Epithelial cell of prostate (primary cell): ENCODE results near the gene COL11A1.
"Not testable (repeated sequence)": the region's sequence is repeated elsewhere in the genome, so short reads cannot be mapped to it uniquely, and the experiment has no call there.

ENCODE experiments used
- DNase-seq: peaks from one replicate; pipeline ENCODE4 v3.0.0-alpha.2; 2011; ENCODE audit warnings: low read depth, low spot score
- H3K27ac ChIP-seq: fragments of 450-650 bp; 2 replicates; pipeline ENCODE4 v1.5.1; 2017; ENCODE audit warnings: mild to moderate bottlenecking

COL11A1 gene

GRCh38 chr1:103087256-103087655 is 21.1 kb downstream of the COL11A1 start:
- no peak overlapping the region for H3K27ac ChIP-seq
- no peak for DNase-seq

GRCh38 chr1:103084181-103084580 is 24.1 kb downstream of the COL11A1 start:
- H3K27ac ChIP-seq, result no peak overlapping the region
- DNase-seq, result no peak

DNA sequence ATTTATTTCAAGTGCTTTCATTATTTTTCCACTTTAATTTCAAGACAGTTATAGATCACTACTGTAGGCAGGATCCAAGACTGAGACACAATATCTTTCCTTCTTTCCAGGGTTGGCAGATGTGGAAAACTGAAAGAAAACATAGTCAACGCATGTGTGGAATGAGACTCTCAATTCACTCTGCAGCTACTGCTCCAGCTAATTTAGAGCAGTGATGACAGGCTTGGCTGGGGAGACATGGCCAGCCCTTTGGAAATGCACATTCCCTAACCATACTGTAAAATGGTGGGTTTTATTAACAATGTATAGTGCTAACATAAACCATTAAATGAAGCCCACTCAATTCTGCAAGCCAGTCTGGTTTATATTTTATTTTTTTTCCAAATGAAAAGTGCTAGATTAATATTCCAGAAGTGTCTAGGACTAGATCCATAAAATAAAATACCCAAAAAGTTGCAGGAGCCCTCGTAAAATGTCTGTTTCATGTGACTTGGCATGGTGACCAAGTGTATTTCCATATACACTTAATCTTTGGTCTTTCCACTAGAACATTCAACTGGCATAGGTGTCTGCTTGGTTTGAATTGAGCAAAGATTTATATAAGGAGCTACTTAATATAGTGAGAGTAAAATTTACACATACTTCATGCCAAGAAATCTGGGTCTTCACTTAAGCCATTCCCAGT is 32.9 kb downstream of the COL11A1 start:
- H3K27ac ChIP-seq, result no peak overlapping the region
- no peak for DNase-seq

GRCh38 chr1:103074224-103074623 is 34.1 kb downstream of the COL11A1 start:
- no peak overlapping the region for H3K27ac ChIP-seq
- no peak for DNase-seq

- no peak overlapping the region for H3K27ac ChIP-seq
- no peak for DNase-seq
These were observed 39.1 kb downstream of the COL11A1 start for GRCh38 chr1:103069201-103069600.

- no peak overlapping the region for H3K27ac ChIP-seq
- DNase-seq, result no peak
These were observed 44.4 kb downstream of the COL11A1 start for GRCh38 chr1:103063921-103064320.

GRCh38 chr1:103058391-103058790 is 49.9 kb downstream of the COL11A1 start:
- no peak overlapping the region for H3K27ac ChIP-seq
- no peak for DNase-seq

DNA sequence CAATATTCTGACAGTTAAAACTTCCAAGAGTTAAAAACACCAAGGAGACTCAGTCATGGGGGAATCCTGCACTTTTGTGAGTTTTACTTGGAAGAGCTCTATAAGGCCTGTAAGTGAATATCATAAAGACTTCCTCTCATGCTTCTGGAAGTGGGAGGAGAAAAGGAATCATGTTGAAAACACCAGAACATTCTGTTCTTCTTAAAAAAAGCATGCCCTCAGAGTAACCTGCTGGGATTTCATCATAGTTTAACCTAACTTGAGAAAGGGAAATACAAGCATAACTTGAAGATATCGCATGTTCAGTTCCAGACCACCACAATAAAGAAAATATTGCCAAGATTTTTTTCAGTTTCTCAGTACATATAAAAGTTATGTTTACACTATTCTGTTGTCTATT is 51.9 kb downstream of the COL11A1 start:
- no peak for DNase-seq
- H3K27ac ChIP-seq, result no peak overlapping the region

DNA sequence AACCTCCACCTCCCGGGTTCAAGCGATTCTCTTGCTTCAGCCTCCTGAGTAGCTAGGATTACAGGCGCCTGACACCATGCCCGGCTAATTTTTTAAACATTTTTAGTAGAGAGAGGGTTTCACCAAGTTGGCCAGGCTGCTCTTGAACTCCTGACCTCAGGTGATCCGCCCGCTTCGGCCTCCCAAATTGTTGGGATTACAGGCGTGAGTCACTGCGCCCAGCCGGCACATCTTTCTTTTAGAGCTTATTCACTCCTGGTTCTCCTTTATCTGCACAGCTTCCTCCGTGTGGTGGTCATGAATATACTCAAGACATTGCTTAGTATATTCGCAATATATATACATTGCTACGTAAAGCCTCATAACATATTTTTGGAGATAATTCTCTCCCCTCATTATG is 80.2 kb downstream of the COL11A1 start:
- DNase-seq, H3K27ac ChIP-seq: not testable (repeated sequence)

DNA sequence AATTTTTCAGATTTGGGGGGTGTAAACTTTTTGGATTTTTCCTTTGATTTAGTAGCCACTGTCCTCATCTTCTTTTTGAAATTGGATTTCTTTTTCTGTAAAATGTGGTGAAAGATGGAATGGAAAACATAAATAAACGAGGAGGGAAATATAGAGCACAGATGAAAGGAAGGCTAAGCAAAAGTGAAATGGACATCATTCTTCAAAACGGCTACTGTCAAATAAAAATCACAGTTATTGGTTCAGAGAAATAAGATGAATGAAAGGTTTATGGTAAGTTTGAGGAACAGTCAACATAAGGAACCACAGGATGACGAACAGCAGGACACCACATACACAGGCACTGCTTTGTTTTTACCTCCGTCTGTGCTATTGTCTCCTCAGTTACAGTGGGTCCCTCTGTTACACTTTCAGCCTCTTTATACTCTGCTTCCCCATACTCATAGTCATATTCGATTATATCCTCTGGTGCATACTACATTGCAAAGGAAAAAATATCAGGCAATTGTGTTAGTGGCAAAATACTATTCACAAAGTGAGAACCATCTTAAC is 82.4 kb downstream of the COL11A1 start:
- H3K27ac ChIP-seq, result no peak overlapping the region
- no peak for DNase-seq

DNA sequence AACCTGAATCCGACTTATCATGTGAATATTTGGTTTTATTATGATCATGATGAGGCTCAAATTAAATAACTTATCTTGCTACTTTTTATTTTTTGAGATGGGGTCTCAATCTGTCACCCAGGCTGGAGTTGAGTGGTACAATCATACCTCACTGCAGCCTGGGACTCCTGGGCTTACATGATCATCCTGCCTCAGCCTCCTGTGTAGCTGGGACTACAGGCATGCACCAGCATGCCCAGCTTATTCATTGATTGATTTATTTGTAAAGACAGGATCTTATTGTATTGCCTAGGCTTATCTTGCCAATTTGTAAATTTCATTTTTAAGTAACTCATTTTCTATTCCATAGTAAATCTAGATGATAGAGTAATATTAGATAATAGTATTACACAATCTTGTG is 84.3 kb downstream of the COL11A1 start:
- H3K27ac ChIP-seq, result no peak overlapping the region
- no peak for DNase-seq

DNA sequence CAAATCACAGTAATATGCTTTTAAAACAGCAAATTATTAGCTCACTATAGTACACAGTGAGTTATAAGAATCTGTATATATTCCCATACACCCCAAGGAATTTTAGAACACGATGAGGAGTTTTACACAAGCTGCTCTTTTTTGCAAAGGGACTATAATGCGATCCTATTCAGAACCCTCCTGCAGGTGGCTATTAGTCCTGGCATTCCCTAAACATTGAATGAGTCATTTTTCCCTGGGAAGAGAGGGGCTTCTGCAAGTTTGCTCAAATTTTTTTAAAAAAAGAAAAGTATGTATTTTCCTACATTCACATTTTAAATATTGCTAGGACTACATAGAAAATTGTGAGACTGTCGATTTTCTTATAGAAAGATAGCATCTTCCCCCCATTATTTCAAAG is 106.3 kb downstream of the COL11A1 start:
- no peak overlapping the region for H3K27ac ChIP-seq
- no peak for DNase-seq

- DNase-seq, result no peak
These were observed 129.4 kb downstream of the COL11A1 start for GRCh38 chr1:102978874-102979273.

DNA sequence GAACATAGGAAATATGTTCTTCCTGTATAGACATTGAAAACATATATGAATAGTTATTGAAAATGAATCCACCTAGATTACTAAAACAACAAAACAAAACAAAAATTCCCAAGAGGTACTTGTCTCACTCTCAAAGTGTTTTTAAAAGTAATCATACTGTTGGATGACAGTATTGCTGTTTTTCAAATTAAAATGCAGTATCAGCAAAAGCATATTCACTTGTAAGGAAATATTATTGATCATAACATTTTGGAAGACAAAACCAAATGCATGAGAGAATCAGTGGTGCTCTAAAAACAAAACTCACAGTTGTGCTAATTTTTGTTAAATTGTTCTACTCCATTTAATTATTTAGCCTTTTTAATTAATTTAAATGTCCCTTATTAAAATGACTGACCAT is 131.0 kb downstream of the COL11A1 start:
- DNase-seq, result no peak

More at GRCh38 chr1:102978874-102979273, 129.4 kb downstream of the COL11A1 start:
- no peak overlapping the region for H3K27ac ChIP-seq

GRCh38 chr1:102970496-102971078 is 137.7 kb downstream of the COL11A1 start:
- H3K27ac ChIP-seq, result no peak overlapping the region
- DNase-seq, result peak; percentile 1

More for the DNA sequence above, 131.0 kb downstream of the COL11A1 start:
- no peak overlapping the region for H3K27ac ChIP-seq

- H3K27ac ChIP-seq, result no peak overlapping the region
- no peak for DNase-seq
These were observed 140.5 kb downstream of the COL11A1 start for GRCh38 chr1:102967786-102968185.

DNA sequence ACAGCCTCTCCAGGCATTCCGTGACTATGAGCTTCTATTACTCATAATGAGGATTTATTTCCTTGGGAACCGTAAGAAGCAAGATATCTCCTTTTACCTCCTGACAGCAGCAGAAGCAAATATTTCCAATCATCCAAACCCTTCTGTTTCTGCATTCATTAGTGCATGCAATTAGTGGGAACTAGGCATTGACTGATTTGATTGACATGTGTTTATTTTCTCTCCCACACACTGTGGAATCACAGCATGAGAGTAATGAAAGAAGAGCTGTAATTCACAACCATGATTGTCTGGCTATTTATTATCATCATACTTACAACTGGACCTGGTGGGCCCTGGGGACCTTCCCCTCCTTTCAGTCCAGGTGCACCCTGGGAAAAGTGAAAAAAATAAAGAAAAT is 146.8 kb downstream of the COL11A1 start:
- DNase-seq, result no peak
- H3K27ac ChIP-seq, result no peak overlapping the region

GRCh38 chr1:102954576-102954975 is 153.7 kb downstream of the COL11A1 start:
- DNase-seq, result no peak
- no peak overlapping the region for H3K27ac ChIP-seq

GRCh38 chr1:102952400-102952799 is 155.9 kb downstream of the COL11A1 start:
- no peak for DNase-seq
- H3K27ac ChIP-seq, result no peak overlapping the region

DNA sequence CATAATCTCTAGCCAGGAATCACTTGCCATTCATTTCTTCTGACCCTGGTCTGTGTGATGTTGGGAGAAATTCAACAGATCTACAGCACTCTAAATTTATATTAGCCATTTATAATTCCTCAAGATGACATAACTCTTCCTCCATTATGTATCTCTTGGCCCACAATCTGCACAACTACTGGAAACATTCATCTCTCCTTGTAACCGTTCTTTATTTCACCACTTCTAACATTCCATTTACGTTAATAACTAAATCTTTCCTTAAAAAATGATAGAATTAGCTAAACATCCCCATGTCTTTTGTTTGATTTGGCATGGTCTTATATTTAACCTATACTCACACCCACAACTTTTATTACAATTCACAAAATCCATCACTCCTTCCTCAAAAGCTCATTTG is 166.0 kb downstream of the COL11A1 start:
- no peak overlapping the region for H3K27ac ChIP-seq

DNA sequence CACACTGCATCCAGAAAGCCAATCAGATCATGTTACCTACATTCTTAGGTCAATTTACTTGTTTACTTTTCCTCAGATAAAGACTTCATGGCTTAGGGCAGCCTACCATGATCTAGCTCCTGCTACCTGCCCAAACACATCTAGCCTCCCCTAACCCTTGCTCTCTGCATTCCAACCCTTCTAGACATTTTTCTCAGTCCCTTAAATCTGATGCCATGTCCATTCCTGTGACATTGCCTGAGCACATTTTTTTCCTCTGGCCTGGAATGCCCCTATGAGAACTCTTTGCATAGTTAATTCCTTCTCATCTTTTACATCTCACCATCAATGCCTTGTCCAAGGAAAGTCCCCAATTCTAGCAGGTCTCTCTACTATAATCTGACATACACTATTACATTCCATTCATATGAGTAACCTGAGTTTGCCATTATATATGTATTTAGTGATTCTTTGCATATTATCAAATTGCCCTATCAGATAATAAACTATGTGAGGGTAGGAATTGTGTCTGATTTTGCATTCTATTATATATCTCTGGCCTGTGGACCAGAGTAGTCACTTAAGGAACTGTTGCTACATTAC is 166.9 kb downstream of the COL11A1 start:
- DNase-seq, result peak; percentile 41
- H3K27ac ChIP-seq, result peak overlapping the region; percentile 6

More for the DNA sequence above, 166.0 kb downstream of the COL11A1 start:
- no peak for DNase-seq
